Measurements from ENCODE around the gene DROSHA.

- TF ChIP-seq POLR2A (IDR thresholded peaks at IDR 0.05; ENCODE audit: low read depth, low read length) (no peak), SPI1 (IDR thresholded peaks at IDR 0.05; ENCODE audit: low read depth, low read length) (no peak), TAF1 (IDR thresholded peaks at IDR 0.05; ENCODE audit: low read depth, low read length) (no peak), PAX5 (IDR thresholded peaks at IDR 0.05; ENCODE audit: insufficient read depth, low read length, severe bottlenecking) (no peak), POLR2AphosphoS5 (IDR thresholded peaks at IDR 0.05; ENCODE audit: low read depth, low read length) (no peak)
Measured at GRCh38 chr5:31415009-31415923, 116.6 kb downstream of the DROSHA start.

All from GM12891 (cell line).